ENCODE measurements around the gene BDP1. TPM values are rescaled to one million over a fixed set of nuclear protein-coding genes. Genes with fewer than 3 reads are reported as not detected.
"Not testable (repeated sequence)": the region's sequence is repeated elsewhere in the genome, so short reads cannot be mapped to it uniquely, and the experiment has no call there.

The BDP1 gene
- total RNA-seq, 4 donors from 2014 or later = 24.4 to 29.5 (median 25.5) TPM

- DNase-seq (ENCODE audit: extremely low spot score) = no peak
- Histone ChIP-seq H3K27ac (replicated peaks in 1 of 4) (no peak overlapping the region), H3K36me3 (peaks cover 62 to 100% (median 88%) of the 10 kb centered on the region in 4 donors), H3K27me3 (no peaks in the 10 kb centered on the region), H3K9me3 (no peaks in the 10 kb centered on the region), H3K4me1 (no peaks in the 10 kb centered on the region), H3K4me3 (no peak overlapping the region)
- 100% methylated on average over 2 of the region's 2 CpGs for WGBS
- intact Hi-C loops (cut with DNase I) = no loop called here
- TF ChIP-seq CTCF (IDR thresholded peaks at IDR 0.05) (no peak), EP300 (IDR thresholded peaks at IDR 0.05) (no peak), POLR2AphosphoS5 (IDR thresholded peaks at IDR 0.05) (no peak), POLR2A (IDR thresholded peaks at IDR 0.05; ENCODE audit: low read depth) (no peak)
Measured at GRCh38 chr5:71503536-71503935, 48.1 kb downstream of the BDP1 start.

DNA sequence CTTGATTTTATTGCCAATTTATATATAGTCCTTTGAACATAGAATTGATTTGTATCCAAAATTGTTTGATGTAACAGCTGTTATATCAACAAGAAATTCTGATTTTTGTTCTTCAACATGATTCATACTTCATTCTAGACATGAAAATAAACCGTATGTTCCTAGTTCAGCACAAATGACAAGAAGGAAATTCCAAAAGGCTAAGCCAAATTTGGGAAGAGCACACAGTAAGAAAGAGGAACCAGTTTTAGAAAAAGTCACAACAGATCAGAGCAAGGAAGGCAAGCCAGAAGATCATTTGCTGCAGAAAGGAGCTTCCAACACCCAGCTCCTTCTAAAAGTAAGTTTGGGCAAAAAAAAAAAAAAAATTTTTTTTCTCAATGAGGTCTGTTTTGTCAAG, 66.7 kb downstream of the BDP1 start:
- intact Hi-C loops (cut with DNase I) = no loop called here
- H3K36me3 ChIP-seq = peaks cover 27 to 84% (median 66%) of the 10 kb centered on the region in 4 donors
- H3K27me3 ChIP-seq = no peaks in the 10 kb centered on the region
- TF ChIP-seq EP300 (IDR thresholded peaks at IDR 0.05) = no peak
- no peak for TF ChIP-seq CTCF (IDR thresholded peaks at IDR 0.05)
- no peak for TF ChIP-seq POLR2A (IDR thresholded peaks at IDR 0.05; ENCODE audit: low read depth)
- TF ChIP-seq POLR2AphosphoS5 (IDR thresholded peaks at IDR 0.05) = no peak
- H3K27ac ChIP-seq (replicated peaks in 1 of 4) = no peak overlapping the region
- H3K9me3 ChIP-seq = no peaks in the 10 kb centered on the region
- no peaks in the 10 kb centered on the region for H3K4me1 ChIP-seq
- DNase-seq (ENCODE audit: extremely low spot score) = no peak
- WGBS = 72% methylated on average over 1 of the region's 1 CpG
- no peak overlapping the region for H3K4me3 ChIP-seq

DNA sequence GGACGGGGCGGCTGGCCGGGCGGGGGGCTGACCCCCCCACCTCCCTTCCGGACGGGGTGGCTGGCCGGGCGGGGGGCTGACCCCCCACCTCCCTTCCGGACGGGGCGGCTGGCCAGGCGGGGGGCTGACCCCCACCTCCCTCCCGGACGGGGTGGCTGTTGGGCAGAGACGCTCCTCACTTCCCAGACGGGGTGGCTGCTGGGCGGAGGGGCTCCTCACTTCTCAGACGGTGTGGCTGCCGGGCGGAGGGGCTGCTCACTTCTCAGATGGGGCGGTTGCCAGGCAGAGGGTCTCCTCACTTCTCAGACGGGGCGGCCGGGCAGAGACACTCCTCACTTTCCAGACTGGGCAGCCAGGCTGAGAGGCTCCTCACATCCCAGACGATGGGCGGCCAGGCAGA, 70.2 kb downstream of the BDP1 start:
- peaks cover 20 to 79% (median 46%) of the 10 kb centered on the region in 4 donors for H3K36me3 ChIP-seq
- WGBS = no CpG with 5 or more reads among the region's 26 CpGs
- H3K4me3 ChIP-seq; H3K9me3 ChIP-seq; H3K27me3 ChIP-seq; H3K27ac ChIP-seq (replicated peaks in 1 of 4); H3K4me1 ChIP-seq; DNase-seq (ENCODE audit: extremely low spot score); intact Hi-C loops (cut with DNase I): not testable (repeated sequence)

DNA sequence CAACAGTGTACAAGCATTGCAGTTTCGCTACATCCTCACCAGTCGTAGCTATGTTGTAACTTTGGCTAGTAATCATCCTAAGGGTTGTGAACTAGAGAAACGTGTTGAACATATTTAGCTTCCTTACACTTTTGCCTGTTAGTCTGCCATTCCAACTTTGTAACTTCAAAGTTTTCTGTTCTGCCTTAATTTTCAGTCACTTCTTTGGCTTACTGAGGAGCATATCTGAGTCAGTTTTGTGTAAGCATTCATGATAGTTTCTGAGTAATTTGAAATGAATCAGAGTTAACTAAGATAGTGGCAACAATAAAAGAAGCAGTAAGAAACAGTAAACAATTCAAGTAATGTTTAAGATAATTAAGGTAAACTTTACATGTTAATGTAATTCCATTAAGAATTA, 72.8 kb downstream of the BDP1 start:
- 70% methylated on average over 3 of the region's 3 CpGs for WGBS
- intact Hi-C loops (cut with DNase I) = no loop called here
- Histone ChIP-seq H3K4me3 (no peak overlapping the region), H3K4me1 (peaks cover 0 to 1% (median 0%) of the 10 kb centered on the region in 4 donors), H3K9me3 (no peaks in the 10 kb centered on the region), H3K27ac (replicated peaks in 1 of 4) (no peak overlapping the region), H3K27me3 (no peaks in the 10 kb centered on the region), H3K36me3 (peaks cover 20 to 79% (median 26%) of the 10 kb centered on the region in 4 donors)
- no peak for DNase-seq (ENCODE audit: extremely low spot score)
- TF ChIP-seq POLR2A (IDR thresholded peaks at IDR 0.05; ENCODE audit: low read depth) (no peak), CTCF (IDR thresholded peaks at IDR 0.05) (no peak), POLR2AphosphoS5 (IDR thresholded peaks at IDR 0.05) (no peak), EP300 (IDR thresholded peaks at IDR 0.05) (no peak)

DNA sequence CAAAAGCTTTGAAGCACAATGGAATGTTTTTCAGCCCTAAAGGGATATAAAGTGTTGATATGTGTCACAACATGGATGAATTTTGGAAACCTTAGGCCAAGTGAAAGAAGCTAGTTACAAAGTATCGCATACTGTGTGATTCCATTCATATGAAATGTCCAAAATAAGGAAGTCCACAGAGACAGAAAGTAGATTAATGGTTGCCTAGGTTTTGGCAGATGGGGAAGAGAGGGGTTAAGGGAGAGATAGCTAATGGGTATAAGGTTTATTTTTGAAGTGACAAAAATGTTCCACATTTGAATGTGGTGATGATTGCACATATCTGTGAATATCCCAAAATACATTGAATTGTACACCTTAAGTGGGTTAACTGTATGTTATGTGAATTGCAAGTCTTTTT, 74.2 kb downstream of the BDP1 start:
- no peak overlapping the region for H3K4me3 ChIP-seq
- no peak overlapping the region for H3K27ac ChIP-seq (replicated peaks in 1 of 4)
- no peak for DNase-seq (ENCODE audit: extremely low spot score)
- intact Hi-C loops (cut with DNase I) = no loop called here
- WGBS = 83% methylated on average over 1 of the region's 1 CpG
- no peaks in the 10 kb centered on the region for H3K9me3 ChIP-seq
- H3K36me3 ChIP-seq = peaks cover 16 to 77% (median 20%) of the 10 kb centered on the region in 4 donors
- TF ChIP-seq POLR2AphosphoS5 (IDR thresholded peaks at IDR 0.05) (no peak), EP300 (IDR thresholded peaks at IDR 0.05) (no peak), POLR2A (IDR thresholded peaks at IDR 0.05; ENCODE audit: low read depth) (no peak), CTCF (IDR thresholded peaks at IDR 0.05) (no peak)
- H3K4me1 ChIP-seq = peaks cover 0 to 5% (median 0%) of the 10 kb centered on the region in 4 donors
- no peaks in the 10 kb centered on the region for H3K27me3 ChIP-seq

Data from esophagus muscularis mucosa (tissue), 4 donors.